ENCODE measurements around the gene GABRG3.

DNA sequence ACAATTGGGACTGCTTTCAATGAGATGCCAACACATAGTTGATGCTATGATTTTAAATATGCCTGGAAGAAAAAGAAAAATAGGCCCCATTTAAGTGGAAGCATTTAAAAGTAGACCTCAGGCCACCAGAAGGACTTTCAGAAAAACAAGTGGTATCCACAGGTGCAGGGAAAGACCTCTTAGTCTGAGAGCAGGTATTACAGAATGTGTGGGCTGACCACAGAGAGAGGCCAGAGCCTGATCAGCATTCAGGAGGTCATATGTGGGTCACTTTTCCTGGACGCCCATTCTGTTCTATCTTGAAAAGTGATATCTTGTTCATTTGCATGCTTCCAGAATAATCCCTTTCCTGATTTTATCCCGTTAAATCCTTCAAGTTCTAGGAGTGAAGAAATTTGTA lies 95.5 kb downstream of the GABRG3 start:
- TF ChIP-seq TAF1 (conservative IDR thresholded peaks at IDR 0.05) (no peak), YY1 (IDR thresholded peaks at IDR 0.05) (no peak), RAD21 (IDR thresholded peaks at IDR 0.05) (no peak), RXRA (IDR thresholded peaks at IDR 0.05) (no peak)
- TF ChIP-seq, protein P1, sequence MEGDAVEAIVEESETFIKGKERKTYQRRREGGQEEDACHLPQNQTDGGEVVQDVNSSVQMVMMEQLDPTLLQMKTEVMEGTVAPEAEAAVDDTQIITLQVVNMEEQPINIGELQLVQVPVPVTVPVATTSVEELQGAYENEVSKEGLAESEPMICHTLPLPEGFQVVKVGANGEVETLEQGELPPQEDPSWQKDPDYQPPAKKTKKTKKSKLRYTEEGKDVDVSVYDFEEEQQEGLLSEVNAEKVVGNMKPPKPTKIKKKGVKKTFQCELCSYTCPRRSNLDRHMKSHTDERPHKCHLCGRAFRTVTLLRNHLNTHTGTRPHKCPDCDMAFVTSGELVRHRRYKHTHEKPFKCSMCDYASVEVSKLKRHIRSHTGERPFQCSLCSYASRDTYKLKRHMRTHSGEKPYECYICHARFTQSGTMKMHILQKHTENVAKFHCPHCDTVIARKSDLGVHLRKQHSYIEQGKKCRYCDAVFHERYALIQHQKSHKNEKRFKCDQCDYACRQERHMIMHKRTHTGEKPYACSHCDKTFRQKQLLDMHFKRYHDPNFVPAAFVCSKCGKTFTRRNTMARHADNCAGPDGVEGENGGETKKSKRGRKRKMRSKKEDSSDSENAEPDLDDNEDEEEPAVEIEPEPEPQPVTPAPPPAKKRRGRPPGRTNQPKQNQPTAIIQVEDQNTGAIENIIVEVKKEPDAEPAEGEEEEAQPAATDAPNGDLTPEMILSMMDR (IDR thresholded peaks at IDR 0.05; ENCODE audit: low read depth, low read length, missing input control): no peak
- TF ChIP-seq, protein P2, sequence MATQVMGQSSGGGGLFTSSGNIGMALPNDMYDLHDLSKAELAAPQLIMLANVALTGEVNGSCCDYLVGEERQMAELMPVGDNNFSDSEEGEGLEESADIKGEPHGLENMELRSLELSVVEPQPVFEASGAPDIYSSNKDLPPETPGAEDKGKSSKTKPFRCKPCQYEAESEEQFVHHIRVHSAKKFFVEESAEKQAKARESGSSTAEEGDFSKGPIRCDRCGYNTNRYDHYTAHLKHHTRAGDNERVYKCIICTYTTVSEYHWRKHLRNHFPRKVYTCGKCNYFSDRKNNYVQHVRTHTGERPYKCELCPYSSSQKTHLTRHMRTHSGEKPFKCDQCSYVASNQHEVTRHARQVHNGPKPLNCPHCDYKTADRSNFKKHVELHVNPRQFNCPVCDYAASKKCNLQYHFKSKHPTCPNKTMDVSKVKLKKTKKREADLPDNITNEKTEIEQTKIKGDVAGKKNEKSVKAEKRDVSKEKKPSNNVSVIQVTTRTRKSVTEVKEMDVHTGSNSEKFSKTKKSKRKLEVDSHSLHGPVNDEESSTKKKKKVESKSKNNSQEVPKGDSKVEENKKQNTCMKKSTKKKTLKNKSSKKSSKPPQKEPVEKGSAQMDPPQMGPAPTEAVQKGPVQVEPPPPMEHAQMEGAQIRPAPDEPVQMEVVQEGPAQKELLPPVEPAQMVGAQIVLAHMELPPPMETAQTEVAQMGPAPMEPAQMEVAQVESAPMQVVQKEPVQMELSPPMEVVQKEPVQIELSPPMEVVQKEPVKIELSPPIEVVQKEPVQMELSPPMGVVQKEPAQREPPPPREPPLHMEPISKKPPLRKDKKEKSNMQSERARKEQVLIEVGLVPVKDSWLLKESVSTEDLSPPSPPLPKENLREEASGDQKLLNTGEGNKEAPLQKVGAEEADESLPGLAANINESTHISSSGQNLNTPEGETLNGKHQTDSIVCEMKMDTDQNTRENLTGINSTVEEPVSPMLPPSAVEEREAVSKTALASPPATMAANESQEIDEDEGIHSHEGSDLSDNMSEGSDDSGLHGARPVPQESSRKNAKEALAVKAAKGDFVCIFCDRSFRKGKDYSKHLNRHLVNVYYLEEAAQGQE (IDR thresholded peaks at IDR 0.05): no peak
- TF ChIP-seq, protein P3, sequence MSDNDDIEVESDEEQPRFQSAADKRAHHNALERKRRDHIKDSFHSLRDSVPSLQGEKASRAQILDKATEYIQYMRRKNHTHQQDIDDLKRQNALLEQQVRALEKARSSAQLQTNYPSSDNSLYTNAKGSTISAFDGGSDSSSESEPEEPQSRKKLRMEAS (IDR thresholded peaks at IDR 0.05): no peak

Measured in liver (tissue), 3 donors.